ENCODE results near the gene GPR12.

Gene GPR12

GRCh38 chr13:26785838-26786630 is 25.4 kb upstream of the GPR12 start:
- no peak overlapping the region for H3K27ac ChIP-seq (ENCODE audit: extremely low read depth, low read depth, low read length)
- no peaks in the 10 kb centered on the region for H3K36me3 ChIP-seq (ENCODE audit: control insufficient read depth in 2 of 2, insufficient read depth in 1 of 2, low read length in 2 of 2)
- H3K4me3 ChIP-seq (ENCODE audit: low read depth, low read length) = peak overlapping the region; percentile 4; the same call in 1 of the 2 replicates
- H3K4me1 ChIP-seq (ENCODE audit: control insufficient read depth, insufficient read depth, low read length) = no peaks in the 10 kb centered on the region
- TF ChIP-seq ZFP41 (tag by site-specific recombination; IDR thresholded peaks at IDR 0.05; ENCODE audit: borderline replicate concordance) (no peak), ZNF239 (tag by site-specific recombination; IDR thresholded peaks at IDR 0.05) (no peak), ZBTB17 (tag by site-specific recombination; IDR thresholded peaks at IDR 0.05) (peak; percentile 81), PRDM2 (tag by site-specific recombination; IDR thresholded peaks at IDR 0.05; ENCODE audit: borderline replicate concordance) (no peak), ZNF10 (tag by site-specific recombination; IDR thresholded peaks at IDR 0.05) (no peak), KLF9 (tag by site-specific recombination; IDR thresholded peaks at IDR 0.05; ENCODE audit: low read depth) (peak; percentile 66), ZNF223 (tag by site-specific recombination; IDR thresholded peaks at IDR 0.05) (no peak), FEZF1 (tag by site-specific recombination; IDR thresholded peaks at IDR 0.05) (peak; percentile 36), SP3 (tag by site-specific recombination; IDR thresholded peaks at IDR 0.05) (peak; percentile 25; the same call in 1 of the 2 replicates), SP2 (tag by site-specific recombination; IDR thresholded peaks at IDR 0.05) (peak; percentile 15; the same call in 1 of the 2 replicates), CTCF (tag by site-specific recombination; IDR thresholded peaks at IDR 0.05) (no peak), MYNN (tag by site-specific recombination; IDR thresholded peaks at IDR 0.05; ENCODE audit: borderline replicate concordance) (no peak)
- TF ChIP-seq, protein P1, sequence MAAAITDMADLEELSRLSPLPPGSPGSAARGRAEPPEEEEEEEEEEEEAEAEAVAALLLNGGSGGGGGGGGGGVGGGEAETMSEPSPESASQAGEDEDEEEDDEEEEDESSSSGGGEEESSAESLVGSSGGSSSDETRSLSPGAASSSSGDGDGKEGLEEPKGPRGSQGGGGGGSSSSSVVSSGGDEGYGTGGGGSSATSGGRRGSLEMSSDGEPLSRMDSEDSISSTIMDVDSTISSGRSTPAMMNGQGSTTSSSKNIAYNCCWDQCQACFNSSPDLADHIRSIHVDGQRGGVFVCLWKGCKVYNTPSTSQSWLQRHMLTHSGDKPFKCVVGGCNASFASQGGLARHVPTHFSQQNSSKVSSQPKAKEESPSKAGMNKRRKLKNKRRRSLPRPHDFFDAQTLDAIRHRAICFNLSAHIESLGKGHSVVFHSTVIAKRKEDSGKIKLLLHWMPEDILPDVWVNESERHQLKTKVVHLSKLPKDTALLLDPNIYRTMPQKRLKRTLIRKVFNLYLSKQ (tag by site-specific recombination; IDR thresholded peaks at IDR 0.05; ENCODE audit: borderline replicate concordance) = no peak
- ChIA-PET CTCF (interaction anchor here (0.6 to 1.1 kb wide), 2 partner anchors 12 to 58 kb away, joined by 4 read pairs; no protein-coding TSS in a partner anchor), POLR2A (interaction anchor here (0.8 kb wide), 1 partner anchor 37 kb away, joined by 3 read pairs; no protein-coding TSS in a partner anchor)
- H3K9me3 ChIP-seq (ENCODE audit: control insufficient read depth, insufficient read depth, low read depth, low read length) = no peaks in the 10 kb centered on the region

All from HEK293 (cell line).